Prostate gland (tissue), 2 donors: Measurements from ENCODE around the gene TSTD1. TPM values are rescaled to one million over a fixed set of nuclear protein-coding genes. Genes with fewer than 3 reads are reported as not detected.

Source experiments
- DNase-seq: peaks from one replicate; pipeline ENCODE4 v3.0.0-alpha.2; 2019; ENCODE audit warnings: low spot score
- H3K27ac ChIP-seq, 2 donors: fragments of 200-600 bp; sonication (generic); 2 replicates each; pipeline ENCODE4 v1.5.1; 2017 to 2019
- H3K27me3 ChIP-seq: fragments of 200-600 bp; sonication (generic); replicated peaks from 2 replicates; pipeline ENCODE4 v1.5.1; 2019; ENCODE audit not compliant: insufficient read depth
- H3K36me3 ChIP-seq, 2 donors: fragments of 200-600 bp; sonication (generic); 1 replicate in 1 of 2; 2 replicates in 1 of 2; pipeline versions ENCODE4 v1.5.1 to v1.8.1; 2017 to 2019
- H3K4me1 ChIP-seq: fragments of 200-600 bp; sonication (generic); replicated peaks from 2 replicates; pipeline ENCODE4 v1.5.1; 2019
- H3K4me3 ChIP-seq, 2 donors: fragments of 200-600 bp; sonication (generic); 2 replicates each; pipeline ENCODE4 v1.5.1; 2017 to 2019
- H3K9me3 ChIP-seq: fragments of 200-600 bp; sonication (generic); 2 replicates; pipeline ENCODE4 v1.5.1; 2017
- CTCF ChIP-seq, 4 experiments: fragments of 200-600 bp in 2 of 4; fragments of 450-650 bp in 2 of 4; sonication (generic) in 2 of 4; IDR thresholded peaks; 1 replicate in 3 of 4; 2 replicates in 1 of 4; pipeline ENCODE4 v1.5.1; 2016 to 2019; ENCODE audit warnings: antibody characterized with exemption in 4 of 4, mild to moderate bottlenecking in 2 of 4, moderate library complexity in 2 of 4
- POLR2A ChIP-seq: fragments of 450-650 bp; IDR thresholded peaks from one replicate; pipeline ENCODE4 v1.6.1; 2016; ENCODE audit warnings: antibody characterized with exemption, mild to moderate bottlenecking
- POLR2AphosphoS5 ChIP-seq: sonication (generic); formaldehyde crosslinking; IDR thresholded peaks from one replicate; pipeline ENCODE4 v1.6.1; 2017; ENCODE audit warnings: antibody characterized with exemption
- WGBS: methylation state at CpG from one replicate; pipeline ENCODE4 v1.1.5; 2018; 5-methylcytosine and 5-hydroxymethylcytosine counted together
- intact Hi-C: fragments of 100-400 bp; cut with DNase I; formaldehyde crosslinking; loops from one replicate; pipeline ENCODE4 v1.14.2; 2022
- total RNA-seq, 2 donors: library from RNA; depleted of rRNA; stranded (reverse); fragments of >200 nt; gene quantifications; one replicate each; pipeline ENCODE4 v1.1.0, GENCODE V29; 2016

TSTD1 gene
- total RNA-seq: 100 to 1,000 TPM; 137 to 648 TPM

- no peaks in the 10 kb centered on the region for H3K4me1 ChIP-seq
- intact Hi-C loops: no loop called here
- H3K27me3 ChIP-seq: no peaks in the 10 kb centered on the region
- WGBS: 17% methylated on average over 46 of the region's 54 CpGs
- H3K36me3 ChIP-seq: peaks cover 6% of the 10 kb centered on the region in 2 donors
- H3K9me3 ChIP-seq: no peaks in the 10 kb centered on the region
- H3K27ac ChIP-seq: peak within 1 kb of the TSS; percentile 86 to 87
- TF ChIP-seq CTCF (IDR thresholded peaks at IDR 0.05): peak in 2 of 4 experiments; percentile 11 to 19
- peak; percentile 73 for TF ChIP-seq POLR2A
- TF ChIP-seq POLR2AphosphoS5: peak; percentile 52
- peak within 1 kb of the TSS; percentile 56 to 74 for H3K4me3 ChIP-seq
- peak; percentile 74 for DNase-seq
These were observed at the start of gene TSTD1 for GRCh38 chr1:161038523-161039153. TSTD1 (minus strand) TSS chr1:161038964; CDS start chr1:161038889, 75 bp downstream.

GRCh38 chr1:161086457-161086856 lies 47.7 kb upstream of the TSTD1 start:
- 31% methylated on average over 4 of the region's 4 CpGs for WGBS
- intact Hi-C loops: no loop called here
- Histone ChIP-seq H3K27me3 (no peaks in the 10 kb centered on the region), H3K4me3 (no peak overlapping the region), H3K9me3 (no peaks in the 10 kb centered on the region), H3K4me1 (peaks cover 6% of the 10 kb centered on the region), H3K27ac (peak overlapping the region; percentile 41 to 79), H3K36me3 (no peaks in the 10 kb centered on the region)
- no peak for DNase-seq
- TF ChIP-seq POLR2A: no peak
- TF ChIP-seq CTCF (IDR thresholded peaks at IDR 0.05): no peak

GRCh38 chr1:161085165-161085564 lies 46.4 kb upstream of the TSTD1 start:
- peak overlapping the region; percentile 72 to 79 for H3K27ac ChIP-seq
- TF ChIP-seq POLR2A (no peak), CTCF (IDR thresholded peaks at IDR 0.05) (no peak), POLR2AphosphoS5 (no peak)
- no peak overlapping the region for H3K4me3 ChIP-seq
- 64% methylated on average over 2 of the region's 2 CpGs for WGBS
- H3K27me3 ChIP-seq: no peaks in the 10 kb centered on the region
- intact Hi-C loops: no loop called here
- no peaks in the 10 kb centered on the region for H3K36me3 ChIP-seq
- no peak for DNase-seq
- no peaks in the 10 kb centered on the region for H3K9me3 ChIP-seq
- H3K4me1 ChIP-seq: peaks cover 6% of the 10 kb centered on the region

GRCh38 chr1:161084597-161084988 lies 45.8 kb upstream of the TSTD1 start:
- no peak for DNase-seq
- TF ChIP-seq POLR2AphosphoS5 (no peak), CTCF (IDR thresholded peaks at IDR 0.05) (no peak), POLR2A (no peak)
- peaks cover 6% of the 10 kb centered on the region for H3K4me1 ChIP-seq
- intact Hi-C loops: no loop called here
- 91% methylated on average over 1 of the region's 1 CpG for WGBS
- no peaks in the 10 kb centered on the region for H3K9me3 ChIP-seq
- H3K27ac ChIP-seq: peak overlapping the region; percentile 72 to 79
- no peaks in the 10 kb centered on the region for H3K27me3 ChIP-seq
- H3K36me3 ChIP-seq: no peaks in the 10 kb centered on the region
- no peak overlapping the region for H3K4me3 ChIP-seq
